HCT116 (cell line): ENCODE data around the gene LCN1. TPM values are rescaled to one million over a fixed set of nuclear protein-coding genes. Genes with fewer than 3 reads are reported as not detected.
A peak's percentile ranks its signal among the peaks of the same experiment; 100 is the strongest.

Experiments
- ATAC-seq: fragments of 200-7000 bp; cut with Tn5 transposase; 2 replicates; pipeline ENCODE4 v1.9.1; 2020; ENCODE audit warnings: mild to moderate bottlenecking, moderate library complexity
- BruUV-seq: library from RNA; stranded (reverse); fragments of 400-500 nt; replicated peaks from 2 replicates; lab custom pipeline; 2021; lab: Mats Ljungman, UMichigan
- CTCF ChIA-PET: fragments of 300-600 bp; sonication (Branson Sonifier 250); formaldehyde crosslinking; loops from one replicate; lab custom pipeline; 2021; ENCODE audit warnings: antibody characterized with exemption; lab: Charles Lee
- POLR2A ChIA-PET: fragments of 300-600, 350-600 bp; sonication (Branson Sonifier 250); formaldehyde crosslinking; loops from one replicate; lab custom pipeline; 2021; ENCODE audit warnings: antibody characterized with exemption; lab: Charles Lee
- RAD21 ChIA-PET, 2 experiments: fragments of 300-600 bp; sonication (Branson Sonifier 250); formaldehyde crosslinking; loops; one replicate each; lab custom pipeline; 2023; ENCODE audit warnings: low total read pairs in 2 of 2; ENCODE audit not compliant: uncharacterized antibody in 2 of 2, unreplicated experiment in 2 of 2, low non-redundant PET in 1 of 2; lab: Charles Lee
- DNase-seq: peaks from one replicate; pipeline ENCODE4 v3.0.0-alpha.2; 2010; ENCODE audit warnings: low read depth, low spot score
- H2AFZ ChIP-seq: fragments of 200-600 bp; shearing (Covaris generic), sonication (generic); 2 replicates; pipeline ENCODE4 v1.6.1; 2017; ENCODE audit warnings: low read depth, mixed run types, mixed read lengths, antibody characterized with exemption, low read length; ENCODE audit not compliant: poor library complexity, severe bottlenecking
- H3K27ac ChIP-seq: 2 replicates; pipeline ENCODE4 v1.5.1; 2012; ENCODE audit warnings: low read depth, low read length
- H3K27me3 ChIP-seq: fragments of 200-600 bp; sonication (generic); 2 replicates; pipeline ENCODE4 v1.6.1; 2016; ENCODE audit warnings: mixed run types, low read length, mixed read lengths; ENCODE audit not compliant: insufficient read depth
- H3K36me3 ChIP-seq, 2 experiments: fragments of 200-500 bp in 1 of 2; fragments of 200-600 bp in 1 of 2; sonication (Bioruptor generic) in 1 of 2; sonication (generic) in 1 of 2; 2 replicates each; pipeline versions ENCODE4 v1.5.1 to v1.6.1; 2014 to 2016; ENCODE audit warnings: low read length in 2 of 2, inconsistent platforms in 1 of 2, mixed read lengths in 1 of 2, mixed run types in 1 of 2; ENCODE audit not compliant: insufficient read depth in 2 of 2, control insufficient read depth in 1 of 2
- H3K4me1 ChIP-seq, 2 experiments: fragments of 200-600 bp in 1 of 2; sonication (generic) in 1 of 2; 2 replicates each; pipeline versions ENCODE4 v1.5.1 to v1.6.1; 2012 to 2017; ENCODE audit warnings: low read length in 2 of 2, inconsistent platforms in 1 of 2, mild to moderate bottlenecking in 1 of 2, mixed read lengths in 1 of 2, mixed run types in 1 of 2, moderate library complexity in 1 of 2; ENCODE audit not compliant: insufficient read depth in 2 of 2, control insufficient read depth in 1 of 2
- H3K4me2 ChIP-seq: fragments of 200-600 bp; sonication (generic); 2 replicates; pipeline ENCODE4 v1.6.1; 2017; ENCODE audit warnings: mixed run types, low read length, mixed read lengths
- H3K4me3 ChIP-seq, 2 experiments: fragments of 200-600 bp in 1 of 2; sonication (generic) in 1 of 2; replicated peaks in 1 of 2; 2 replicates each; pipeline ENCODE4 v1.5.1; 2011 to 2016; ENCODE audit warnings: low read length in 2 of 2, control low read depth in 1 of 2, low read depth in 1 of 2, mild to moderate bottlenecking in 1 of 2, mixed read lengths in 1 of 2, mixed run types in 1 of 2
- H3K79me2 ChIP-seq: fragments of 200-600 bp; sonication (generic); 2 replicates; pipeline ENCODE4 v1.6.1; 2017; ENCODE audit warnings: mild to moderate bottlenecking, mixed run types, low read length, moderate library complexity, mixed read lengths; ENCODE audit not compliant: insufficient read depth
- H3K9ac ChIP-seq: fragments of 200-600 bp; sonication (generic); 2 replicates; pipeline ENCODE4 v1.6.1; 2016; ENCODE audit warnings: low read length, mixed read lengths
- H3K9me2 ChIP-seq: fragments of 200-600 bp; sonication (generic), shearing (Covaris generic); 2 replicates; pipeline ENCODE4 v1.6.1; 2017; ENCODE audit warnings: mixed run types, mild to moderate bottlenecking, moderate library complexity; ENCODE audit not compliant: insufficient read depth
- H3K9me3 ChIP-seq, 2 experiments: fragments of 200-500 bp in 1 of 2; fragments of 200-600 bp in 1 of 2; sonication (Bioruptor generic) in 1 of 2; sonication (generic) in 1 of 2; 2 replicates each; pipeline ENCODE4 v1.6.1; 2014 to 2017; ENCODE audit warnings: low read length in 2 of 2, mixed read lengths in 2 of 2, inconsistent platforms in 1 of 2, low read depth in 1 of 2, mild to moderate bottlenecking in 1 of 2, mixed run types in 1 of 2, moderate library complexity in 1 of 2; ENCODE audit not compliant: control insufficient read depth in 1 of 2, insufficient read depth in 1 of 2
- H4K20me1 ChIP-seq: fragments of 200-600 bp; sonication (generic), shearing (Covaris generic); 2 replicates; pipeline ENCODE4 v1.6.1; 2017; ENCODE audit warnings: mixed run types, mild to moderate bottlenecking, moderate library complexity; ENCODE audit not compliant: insufficient read depth
- ATF3 ChIP-seq: IDR thresholded peaks from 2 replicates; pipeline ENCODE4 v1.6.1; 2012
- CBX3 ChIP-seq: IDR thresholded peaks from 2 replicates; pipeline ENCODE4 v1.6.1; 2012; ENCODE audit warnings: low read depth
- CEBPB ChIP-seq: IDR thresholded peaks from 2 replicates; pipeline ENCODE4 v1.6.1; 2012; ENCODE audit warnings: low read depth
- EGR1 ChIP-seq: IDR thresholded peaks from 2 replicates; pipeline ENCODE4 v1.6.1; 2012; ENCODE audit warnings: low read depth
- ELF1 ChIP-seq: IDR thresholded peaks from 2 replicates; pipeline ENCODE4 v1.6.1; 2012; ENCODE audit warnings: low read depth, borderline replicate concordance
- EZH2 ChIP-seq: fragments of 200-600 bp; sonication (generic); IDR thresholded peaks from 2 replicates; pipeline ENCODE4 v1.6.1; 2017; ENCODE audit warnings: antibody characterized with exemption, mixed run types
- EZH2phosphoT487 ChIP-seq: fragments of 200-600 bp; IDR thresholded peaks from 2 replicates; pipeline ENCODE4 v1.6.1; 2018; ENCODE audit warnings: antibody characterized with exemption, borderline replicate concordance
- FOSL1 ChIP-seq: IDR thresholded peaks from 2 replicates; pipeline ENCODE4 v1.6.1; 2012; ENCODE audit warnings: low read depth
- JUND ChIP-seq: IDR thresholded peaks from 2 replicates; pipeline ENCODE4 v1.6.1; 2012
- POLR2A ChIP-seq: IDR thresholded peaks from 2 replicates; pipeline ENCODE4 v1.7.0; 2011; ENCODE audit warnings: borderline replicate concordance; ENCODE audit not compliant: insufficient read depth, insufficient read length; ENCODE audit errors: extremely low read depth
- POLR2AphosphoS5 ChIP-seq: IDR thresholded peaks from 2 replicates; pipeline ENCODE4 v1.6.1; 2011; ENCODE audit warnings: mild to moderate bottlenecking, low read depth, low read length, moderate library complexity
- RAD21 ChIP-seq: IDR thresholded peaks from 2 replicates; pipeline ENCODE4 v1.6.1; 2012; ENCODE audit warnings: low read depth, mild to moderate bottlenecking
- SIN3A ChIP-seq: IDR thresholded peaks from 2 replicates; pipeline ENCODE4 v1.6.1; 2012; ENCODE audit warnings: low read depth
- SP1 ChIP-seq: IDR thresholded peaks from 2 replicates; pipeline ENCODE4 v1.6.1; 2012; ENCODE audit warnings: low read depth
- SRF ChIP-seq: IDR thresholded peaks from 2 replicates; pipeline ENCODE4 v1.6.1; 2012; ENCODE audit warnings: low read depth
- TCF7L2 ChIP-seq: IDR thresholded peaks from 2 replicates; pipeline ENCODE4 v1.7.0; 2011; ENCODE audit warnings: borderline replicate concordance, inconsistent platforms; ENCODE audit not compliant: insufficient read depth, insufficient read length; ENCODE audit errors: extremely low read depth
- ZFX ChIP-seq: fragments of 450-650 bp; IDR thresholded peaks from 2 replicates; pipeline ENCODE4 v1.6.1; 2017
- ZNF274 ChIP-seq: fragments of 200-500 bp; sonication (Bioruptor generic); IDR thresholded peaks from 2 replicates; pipeline ENCODE4 v1.6.1; 2014; ENCODE audit warnings: mild to moderate bottlenecking, low read depth, low read length, inconsistent platforms
- intact Hi-C: fragments of 100-400 bp; cut with micrococcal nuclease; formaldehyde crosslinking; loops from 2 replicates; pipeline ENCODE4 v1.10.0; 2022
- total RNA-seq: library from RNA; stranded (reverse); gene quantifications from one replicate; pipeline ENCODE4 v1.2.1, GENCODE V29; 2021; ENCODE audit not compliant: unreplicated experiment
- TF ChIP-seq, protein P1 (sequence below), 3 experiments: fragments of 200-600 bp in 1 of 3; sonication (generic) in 1 of 3; IDR thresholded peaks in 2 of 3; conservative IDR thresholded peaks in 1 of 3; 2 replicates each; pipeline ENCODE4 v1.5.1; 2012 to 2017; ENCODE audit warnings: low read depth in 2 of 3, low read length in 2 of 3, antibody characterized with exemption in 1 of 3, borderline replicate concordance in 1 of 3, control low read depth in 1 of 3, mild to moderate bottlenecking in 1 of 3, mixed read lengths in 1 of 3, mixed run types in 1 of 3, moderate library complexity in 1 of 3; ENCODE audit not compliant: insufficient read depth in 1 of 3
- TF ChIP-seq, protein P2 (sequence below): IDR thresholded peaks from 2 replicates; pipeline ENCODE4 v1.6.1; 2011; ENCODE audit warnings: mild to moderate bottlenecking, low read length, moderate library complexity; ENCODE audit not compliant: insufficient replicate concordance; ENCODE audit errors: extremely low read depth

Gene LCN1
- total RNA-seq, 1 experiment from 2014 or later = not detected

- peaks cover 4% of the 10 kb centered on the region; the same call in 1 of the 2 replicates for H4K20me1 ChIP-seq
- H3K9ac ChIP-seq = no peak overlapping the region
- ChIA-PET CTCF (no interaction called here), RAD21 (no interaction called here), POLR2A (no interaction called here)
- H2AFZ ChIP-seq = no peak overlapping the region
- H3K4me1 ChIP-seq = peaks cover 4 to 30% of the 10 kb centered on the region in 2 experiments; a peak in 3 of 4 replicates
- no peak overlapping the region for H3K4me3 ChIP-seq
- no peak for TF ChIP-seq SP1
- no peak for TF ChIP-seq POLR2A
- no peak for TF ChIP-seq JUND
- TF ChIP-seq EGR1 = no peak
- no peak for TF ChIP-seq CBX3
- TF ChIP-seq ATF3 = no peak
- no peak for TF ChIP-seq POLR2AphosphoS5
- no peak for TF ChIP-seq ELF1
- no peak for TF ChIP-seq CEBPB
- no peak for TF ChIP-seq EZH2
- TF ChIP-seq, protein P1, sequence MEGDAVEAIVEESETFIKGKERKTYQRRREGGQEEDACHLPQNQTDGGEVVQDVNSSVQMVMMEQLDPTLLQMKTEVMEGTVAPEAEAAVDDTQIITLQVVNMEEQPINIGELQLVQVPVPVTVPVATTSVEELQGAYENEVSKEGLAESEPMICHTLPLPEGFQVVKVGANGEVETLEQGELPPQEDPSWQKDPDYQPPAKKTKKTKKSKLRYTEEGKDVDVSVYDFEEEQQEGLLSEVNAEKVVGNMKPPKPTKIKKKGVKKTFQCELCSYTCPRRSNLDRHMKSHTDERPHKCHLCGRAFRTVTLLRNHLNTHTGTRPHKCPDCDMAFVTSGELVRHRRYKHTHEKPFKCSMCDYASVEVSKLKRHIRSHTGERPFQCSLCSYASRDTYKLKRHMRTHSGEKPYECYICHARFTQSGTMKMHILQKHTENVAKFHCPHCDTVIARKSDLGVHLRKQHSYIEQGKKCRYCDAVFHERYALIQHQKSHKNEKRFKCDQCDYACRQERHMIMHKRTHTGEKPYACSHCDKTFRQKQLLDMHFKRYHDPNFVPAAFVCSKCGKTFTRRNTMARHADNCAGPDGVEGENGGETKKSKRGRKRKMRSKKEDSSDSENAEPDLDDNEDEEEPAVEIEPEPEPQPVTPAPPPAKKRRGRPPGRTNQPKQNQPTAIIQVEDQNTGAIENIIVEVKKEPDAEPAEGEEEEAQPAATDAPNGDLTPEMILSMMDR (IDR thresholded peaks at IDR 0.05 in 2 of 3, conservative IDR thresholded peaks at IDR 0.05 in 1 of 3; ENCODE audit: borderline replicate concordance in 1 of 3, insufficient read depth in 1 of 3, low read depth in 2 of 3, low read length in 2 of 3) = no peak
- no peak for TF ChIP-seq RAD21
- TF ChIP-seq ZFX = no peak
- TF ChIP-seq FOSL1 = no peak
- TF ChIP-seq, protein P2, sequence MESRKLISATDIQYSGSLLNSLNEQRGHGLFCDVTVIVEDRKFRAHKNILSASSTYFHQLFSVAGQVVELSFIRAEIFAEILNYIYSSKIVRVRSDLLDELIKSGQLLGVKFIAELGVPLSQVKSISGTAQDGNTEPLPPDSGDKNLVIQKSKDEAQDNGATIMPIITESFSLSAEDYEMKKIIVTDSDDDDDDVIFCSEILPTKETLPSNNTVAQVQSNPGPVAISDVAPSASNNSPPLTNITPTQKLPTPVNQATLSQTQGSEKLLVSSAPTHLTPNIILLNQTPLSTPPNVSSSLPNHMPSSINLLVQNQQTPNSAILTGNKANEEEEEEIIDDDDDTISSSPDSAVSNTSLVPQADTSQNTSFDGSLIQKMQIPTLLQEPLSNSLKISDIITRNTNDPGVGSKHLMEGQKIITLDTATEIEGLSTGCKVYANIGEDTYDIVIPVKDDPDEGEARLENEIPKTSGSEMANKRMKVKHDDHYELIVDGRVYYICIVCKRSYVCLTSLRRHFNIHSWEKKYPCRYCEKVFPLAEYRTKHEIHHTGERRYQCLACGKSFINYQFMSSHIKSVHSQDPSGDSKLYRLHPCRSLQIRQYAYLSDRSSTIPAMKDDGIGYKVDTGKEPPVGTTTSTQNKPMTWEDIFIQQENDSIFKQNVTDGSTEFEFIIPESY = no peak
- no peak for TF ChIP-seq SIN3A
- no peak for TF ChIP-seq EZH2phosphoT487
- no peak for TF ChIP-seq ZNF274
- TF ChIP-seq SRF = no peak
- no peak for TF ChIP-seq TCF7L2
- peak overlapping the region; percentile 95; the same call in 1 of the 2 replicates for H3K4me2 ChIP-seq
- peaks cover 40% of the 10 kb centered on the region for H3K79me2 ChIP-seq
- H3K36me3 ChIP-seq = peaks cover 11 to 39% of the 10 kb centered on the region in 2 experiments
- DNase-seq (no peak), ATAC-seq (no peak)
- no peaks in the 10 kb centered on the region for H3K27me3 ChIP-seq
- H3K27ac ChIP-seq = no peak overlapping the region; the same call in 1 of the 2 replicates
- no TSS peak for BruUV-seq
- no peaks in the 10 kb centered on the region for H3K9me2 ChIP-seq
- no peaks in the 10 kb centered on the region for H3K9me3 ChIP-seq
- intact Hi-C loops = no loop called here
These were observed 18.3 kb upstream of the LCN1 start for GRCh38 chr9:135502873-135503321.
